Muscle layer of duodenum (tissue), 2 donors: ENCODE measurements around the gene DUOX1.
"Not testable (repeated sequence)": the region's sequence is repeated elsewhere in the genome, so short reads cannot be mapped to it uniquely, and the experiment has no call there.

Experiments used
- H3K27ac ChIP-seq: one replicate; pipeline ENCODE4 v1.7.0; 2013; ENCODE audit warnings: mild to moderate bottlenecking, low read length
- H3K27me3 ChIP-seq: one replicate; pipeline ENCODE4 v1.7.0; 2013; ENCODE audit warnings: low read depth, mild to moderate bottlenecking, control low read depth, low read length
- H3K36me3 ChIP-seq, 2 donors: one replicate each; pipeline ENCODE4 v1.7.0; 2013; ENCODE audit warnings: low read length in 2 of 2, control low read depth in 1 of 2, mild to moderate bottlenecking in 1 of 2; ENCODE audit not compliant: insufficient read depth in 2 of 2, control insufficient read depth in 1 of 2
- H3K4me1 ChIP-seq, 2 donors: one replicate each; pipeline ENCODE4 v1.7.0; 2013; ENCODE audit warnings: low read length in 2 of 2, mild to moderate bottlenecking in 2 of 2, control low read depth in 1 of 2, moderate library complexity in 1 of 2; ENCODE audit not compliant: insufficient read depth in 2 of 2, control insufficient read depth in 1 of 2
- H3K4me3 ChIP-seq, 2 donors: one replicate each; pipeline ENCODE4 v1.7.0; 2013; ENCODE audit warnings: low read length in 2 of 2, low read depth in 1 of 2, mild to moderate bottlenecking in 1 of 2
- H3K9me3 ChIP-seq, 2 donors: one replicate each; pipeline ENCODE4 v1.7.0; 2013; ENCODE audit warnings: low read length in 2 of 2, control low read depth in 1 of 2, mild to moderate bottlenecking in 1 of 2; ENCODE audit not compliant: control insufficient read depth in 1 of 2
- donor health status: healthy.

DUOX1 gene

DNA sequence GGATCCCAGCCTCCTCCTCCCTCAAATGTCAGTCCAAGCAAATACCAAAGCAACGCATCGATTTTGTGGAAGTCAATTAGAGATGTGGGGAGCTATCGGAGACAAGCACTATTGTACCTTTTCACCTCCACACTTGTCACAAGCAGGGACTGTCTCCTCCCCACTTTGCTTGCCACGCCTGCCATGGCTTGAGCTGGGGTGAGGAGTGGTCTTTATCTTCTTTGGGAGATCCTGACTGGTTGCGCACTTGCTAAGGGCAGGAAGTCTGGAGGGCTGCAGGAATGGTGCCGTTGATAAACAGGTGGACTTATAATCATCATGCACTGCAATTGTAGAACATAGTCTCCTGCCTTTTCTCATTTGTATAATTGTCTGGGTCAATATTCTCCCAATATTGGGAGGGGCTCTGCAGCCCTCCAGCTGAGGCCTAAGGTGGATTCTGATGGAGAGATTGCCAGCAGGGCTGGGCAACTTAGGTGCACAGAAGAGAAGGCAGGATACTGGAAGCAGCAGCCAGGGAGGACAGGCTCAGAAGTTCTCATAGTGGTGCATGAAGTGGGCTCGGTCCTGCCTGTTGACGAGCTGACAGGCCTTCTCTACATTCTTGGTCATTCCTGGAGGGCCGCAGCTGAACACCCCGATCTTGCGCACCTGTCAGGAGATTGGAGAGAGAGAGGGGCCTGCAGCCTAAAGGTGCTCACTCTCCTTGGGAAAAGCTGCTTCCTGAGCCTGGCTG, 36.0 kb upstream of the DUOX1 start:
- H3K36me3 ChIP-seq = no peaks in the 10 kb centered on the region
- no peaks in the 10 kb centered on the region for H3K4me1 ChIP-seq
- H3K9me3 ChIP-seq = no peaks in the 10 kb centered on the region
- no peaks in the 10 kb centered on the region for H3K27me3 ChIP-seq
- H3K4me3 ChIP-seq = no peak overlapping the region
- H3K27ac ChIP-seq = no peak overlapping the region

DNA sequence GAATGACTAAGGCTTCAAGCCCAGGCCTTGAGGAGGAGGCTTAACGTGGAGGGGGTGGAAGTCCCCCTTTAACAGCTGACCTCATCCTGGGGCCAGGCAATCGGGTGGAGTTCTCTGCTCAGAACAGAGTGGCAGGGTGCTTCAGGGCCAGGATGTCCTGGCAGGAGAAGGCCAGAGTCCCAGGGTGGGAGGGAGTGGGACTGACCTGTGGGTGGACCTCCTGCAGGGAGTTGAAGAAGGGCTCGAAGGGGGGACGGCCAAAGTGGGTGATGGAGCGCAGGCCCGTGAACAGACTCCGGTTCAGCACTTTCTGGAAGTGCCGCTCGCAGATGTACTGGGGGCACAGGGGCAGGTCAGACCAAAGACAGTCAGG, 35.5 kb upstream of the DUOX1 start:
- Histone ChIP-seq H3K9me3 (no peaks in the 10 kb centered on the region), H3K27me3 (no peaks in the 10 kb centered on the region), H3K27ac (no peak overlapping the region), H3K4me1 (no peaks in the 10 kb centered on the region), H3K36me3 (no peaks in the 10 kb centered on the region), H3K4me3 (no peak overlapping the region)

DNA sequence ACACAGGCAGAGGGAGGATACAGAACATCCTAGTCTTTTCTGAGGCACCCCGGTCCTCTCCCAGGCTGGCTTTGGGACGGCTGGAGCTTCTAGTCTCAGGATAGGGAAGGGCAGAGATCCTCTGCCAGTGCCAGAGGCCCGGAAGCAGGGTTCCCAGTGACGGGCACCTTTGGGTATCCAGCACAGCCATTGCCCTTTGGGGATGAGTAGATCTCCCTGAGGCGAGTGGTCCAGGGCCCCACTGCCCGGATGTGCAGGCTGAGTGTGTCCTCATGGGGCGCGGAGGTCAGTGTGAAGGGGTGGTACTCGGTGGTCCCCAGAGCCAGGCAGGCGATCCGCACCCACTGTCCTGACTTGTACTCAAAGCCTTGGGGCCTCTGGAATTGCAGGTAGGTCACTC, 34.1 kb upstream of the DUOX1 start:
- no peak overlapping the region for H3K27ac ChIP-seq
- no peaks in the 10 kb centered on the region for H3K27me3 ChIP-seq
- H3K4me3 ChIP-seq = no peak overlapping the region
- no peaks in the 10 kb centered on the region for H3K9me3 ChIP-seq
- H3K4me1 ChIP-seq = no peaks in the 10 kb centered on the region
- no peaks in the 10 kb centered on the region for H3K36me3 ChIP-seq

DNA sequence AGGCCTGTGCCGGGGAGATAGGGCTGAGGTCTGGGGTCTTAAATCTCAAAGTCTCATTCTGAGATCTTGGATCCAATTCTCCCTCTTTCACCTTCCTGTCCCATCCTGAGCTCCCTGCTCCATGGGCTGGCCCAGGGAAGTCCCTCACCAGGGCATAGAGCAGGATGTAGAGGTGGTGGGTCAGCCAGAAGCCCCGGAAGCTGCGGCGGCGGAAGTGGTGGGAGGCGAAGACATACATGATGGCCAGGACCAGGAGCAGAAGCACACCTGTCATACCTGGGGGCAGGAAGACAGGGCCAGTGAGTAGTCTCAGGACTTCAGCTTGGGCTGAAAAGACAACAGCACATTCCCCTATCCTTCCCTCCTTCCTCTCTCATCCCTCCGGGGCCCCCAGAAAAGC, 32.3 kb upstream of the DUOX1 start:
- Histone ChIP-seq H3K4me3 (no peak overlapping the region), H3K9me3 (no peaks in the 10 kb centered on the region), H3K27ac (no peak overlapping the region), H3K4me1 (no peaks in the 10 kb centered on the region), H3K36me3 (no peaks in the 10 kb centered on the region), H3K27me3 (no peaks in the 10 kb centered on the region)

DNA sequence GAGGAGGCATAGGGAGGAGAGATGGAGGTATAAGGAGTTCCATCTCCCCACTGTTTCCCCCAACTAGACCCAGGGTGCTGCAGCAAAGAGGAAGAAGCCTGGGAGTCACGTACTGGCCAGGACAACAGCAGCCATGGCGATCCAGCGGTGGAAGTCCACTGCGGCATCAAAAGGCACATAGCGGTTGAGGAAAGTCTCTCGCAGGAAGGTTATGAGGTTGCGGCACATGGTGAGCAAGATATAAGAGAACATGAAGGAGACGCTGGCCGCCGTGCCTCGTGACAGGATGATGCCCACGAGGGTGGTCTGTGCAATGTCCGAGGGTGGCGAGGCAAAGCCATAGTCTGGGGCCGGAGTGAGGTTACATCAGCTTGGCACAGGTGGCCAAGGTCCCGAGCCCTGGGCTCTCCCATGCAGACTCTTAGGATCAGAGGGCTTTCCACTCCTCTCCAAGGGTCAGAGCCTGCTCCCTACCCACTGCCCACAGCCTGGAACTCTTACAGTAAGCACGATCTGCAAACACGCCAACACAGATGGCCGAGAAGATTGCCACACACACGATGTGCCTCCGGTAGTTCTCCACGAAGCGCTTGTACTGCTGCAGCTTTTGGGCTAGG, 30.1 kb upstream of the DUOX1 start:
- H3K9me3 ChIP-seq = no peaks in the 10 kb centered on the region
- H3K36me3 ChIP-seq = no peaks in the 10 kb centered on the region
- no peaks in the 10 kb centered on the region for H3K27me3 ChIP-seq
- no peak overlapping the region for H3K4me3 ChIP-seq
- no peaks in the 10 kb centered on the region for H3K4me1 ChIP-seq
- no peak overlapping the region for H3K27ac ChIP-seq

DNA sequence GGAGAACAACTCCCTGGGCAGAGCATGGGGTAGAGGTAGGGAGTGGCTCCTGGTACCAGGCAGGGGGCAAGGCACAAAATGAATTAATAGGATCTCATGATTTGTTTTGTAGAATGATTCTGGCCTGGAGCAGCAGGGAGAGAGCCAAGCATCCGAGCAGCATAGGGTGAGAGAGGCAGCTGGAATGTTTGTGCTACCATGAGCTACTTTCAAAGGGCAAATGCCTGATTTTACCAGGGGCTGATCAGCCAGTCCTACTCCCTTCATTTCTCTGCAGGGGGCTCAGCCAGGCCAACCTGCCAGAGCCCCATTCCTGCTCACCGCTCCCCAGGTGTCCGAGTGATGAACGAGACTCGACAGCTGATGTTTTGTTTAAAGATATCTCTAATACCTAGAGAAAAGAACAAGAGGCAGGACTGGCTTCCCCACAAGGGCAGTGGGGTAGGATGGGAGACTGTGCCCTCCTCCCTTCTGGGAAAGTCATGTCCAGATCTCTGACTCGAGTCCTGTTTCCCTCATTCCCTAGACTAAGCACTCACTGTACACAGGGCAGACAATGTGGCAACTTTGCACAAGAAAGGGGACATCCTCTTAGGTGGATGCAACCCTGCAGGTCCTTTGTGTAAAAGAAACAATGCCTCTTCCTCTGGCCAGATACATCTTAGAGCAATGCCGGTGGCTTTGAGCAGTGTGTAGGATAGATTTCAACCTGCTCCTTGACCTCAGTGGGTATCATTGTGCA, 28.7 kb upstream of the DUOX1 start:
- Histone ChIP-seq H3K36me3 (no peaks in the 10 kb centered on the region), H3K4me3 (no peak overlapping the region), H3K4me1 (no peaks in the 10 kb centered on the region), H3K27me3 (no peaks in the 10 kb centered on the region), H3K27ac (no peak overlapping the region), H3K9me3 (no peaks in the 10 kb centered on the region)

DNA sequence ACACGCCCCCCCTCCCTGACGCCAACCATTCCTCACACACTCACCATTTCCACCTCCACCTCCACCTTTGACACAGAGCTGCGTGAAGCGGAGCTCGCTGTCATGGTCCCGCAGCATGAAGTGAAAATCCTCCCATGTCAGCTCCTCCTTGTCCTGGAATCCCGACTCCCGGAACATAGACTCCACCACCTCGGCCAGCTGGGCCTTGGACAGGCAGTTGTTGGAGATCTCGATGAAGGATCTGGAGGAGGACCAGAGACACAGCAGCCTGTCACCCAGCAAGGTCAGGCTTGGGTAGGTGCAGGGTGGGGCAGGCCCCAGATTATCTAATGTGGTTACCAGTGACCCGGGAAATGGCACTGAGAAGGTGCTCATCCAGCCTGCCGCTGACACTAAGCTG, 28.0 kb upstream of the DUOX1 start:
- no peaks in the 10 kb centered on the region for H3K4me1 ChIP-seq
- H3K27me3 ChIP-seq = no peaks in the 10 kb centered on the region
- no peaks in the 10 kb centered on the region for H3K36me3 ChIP-seq
- no peak overlapping the region for H3K4me3 ChIP-seq
- H3K9me3 ChIP-seq = no peaks in the 10 kb centered on the region
- no peak overlapping the region for H3K27ac ChIP-seq

DNA sequence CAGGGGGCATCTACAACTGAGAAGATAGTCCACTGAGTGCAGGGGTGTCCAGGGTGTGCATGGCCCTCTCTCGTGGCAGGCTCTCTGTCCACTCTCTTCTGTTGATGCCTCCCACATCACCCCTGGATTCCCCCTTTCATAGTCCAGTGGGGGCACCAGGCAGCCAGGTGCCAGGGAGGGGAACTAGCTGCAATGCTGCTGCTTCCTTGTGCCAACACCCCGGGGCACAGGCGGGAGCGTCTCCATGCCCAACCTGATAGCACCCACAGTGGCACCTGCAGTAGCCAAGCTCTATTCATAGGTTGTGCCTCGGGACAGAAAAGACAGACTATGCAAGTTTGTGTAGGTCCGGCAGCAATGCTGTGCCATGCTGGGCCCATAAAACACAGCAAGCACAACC, 27.6 kb upstream of the DUOX1 start:
- H3K4me3 ChIP-seq = no peak overlapping the region
- no peak overlapping the region for H3K27ac ChIP-seq
- H3K36me3 ChIP-seq = no peaks in the 10 kb centered on the region
- H3K4me1 ChIP-seq = no peaks in the 10 kb centered on the region
- no peaks in the 10 kb centered on the region for H3K9me3 ChIP-seq
- no peaks in the 10 kb centered on the region for H3K27me3 ChIP-seq

DNA sequence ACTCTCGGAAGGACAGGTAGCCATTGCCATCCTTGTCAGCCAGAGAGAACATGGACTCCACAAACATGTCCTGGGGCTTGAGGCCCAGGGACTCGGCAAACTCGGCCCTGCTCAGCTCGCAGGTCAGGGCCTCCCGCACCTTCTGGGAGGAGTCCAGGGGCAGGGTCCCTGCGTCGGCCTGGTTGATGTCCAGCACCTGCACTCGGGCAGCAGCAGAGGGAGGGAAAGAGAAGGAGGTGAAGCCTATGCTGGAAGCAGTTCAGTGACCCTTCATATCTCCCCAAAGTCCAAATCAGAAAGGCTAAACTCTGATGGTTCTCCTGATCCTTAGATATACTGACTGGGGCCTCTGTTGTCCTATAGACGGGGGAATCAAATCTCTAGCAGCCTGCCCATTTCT, 25.6 kb upstream of the DUOX1 start:
- not testable (repeated sequence) for H3K4me1 ChIP-seq, H3K4me3 ChIP-seq, H3K27ac ChIP-seq, H3K9me3 ChIP-seq, H3K36me3 ChIP-seq, H3K27me3 ChIP-seq

DNA sequence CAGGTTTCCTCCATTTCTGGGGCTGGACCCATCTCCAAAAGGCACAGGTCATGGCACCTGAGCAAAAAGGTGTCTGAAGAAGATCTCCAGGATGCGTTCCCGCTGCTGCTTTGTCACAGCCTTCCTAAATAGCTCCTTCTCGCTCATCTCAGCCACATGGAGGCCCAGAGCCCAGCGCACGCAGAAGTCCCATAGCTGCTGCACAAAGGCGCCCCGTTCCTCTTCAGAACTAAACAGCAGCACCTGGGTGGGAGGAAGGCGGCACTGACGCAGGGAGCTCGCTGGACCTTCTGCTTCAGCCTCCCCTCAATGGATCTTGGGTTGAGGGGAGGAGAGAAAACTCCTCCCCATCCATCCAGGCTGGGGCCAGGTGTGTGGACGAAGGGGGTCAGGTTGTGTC, 24.2 kb upstream of the DUOX1 start:
- no peak overlapping the region for H3K4me3 ChIP-seq
- H3K4me1 ChIP-seq = no peaks in the 10 kb centered on the region
- H3K27me3 ChIP-seq = peaks cover 15% of the 10 kb centered on the region
- H3K9me3 ChIP-seq = no peaks in the 10 kb centered on the region
- H3K36me3 ChIP-seq = no peaks in the 10 kb centered on the region
- H3K27ac ChIP-seq = no peak overlapping the region

DNA sequence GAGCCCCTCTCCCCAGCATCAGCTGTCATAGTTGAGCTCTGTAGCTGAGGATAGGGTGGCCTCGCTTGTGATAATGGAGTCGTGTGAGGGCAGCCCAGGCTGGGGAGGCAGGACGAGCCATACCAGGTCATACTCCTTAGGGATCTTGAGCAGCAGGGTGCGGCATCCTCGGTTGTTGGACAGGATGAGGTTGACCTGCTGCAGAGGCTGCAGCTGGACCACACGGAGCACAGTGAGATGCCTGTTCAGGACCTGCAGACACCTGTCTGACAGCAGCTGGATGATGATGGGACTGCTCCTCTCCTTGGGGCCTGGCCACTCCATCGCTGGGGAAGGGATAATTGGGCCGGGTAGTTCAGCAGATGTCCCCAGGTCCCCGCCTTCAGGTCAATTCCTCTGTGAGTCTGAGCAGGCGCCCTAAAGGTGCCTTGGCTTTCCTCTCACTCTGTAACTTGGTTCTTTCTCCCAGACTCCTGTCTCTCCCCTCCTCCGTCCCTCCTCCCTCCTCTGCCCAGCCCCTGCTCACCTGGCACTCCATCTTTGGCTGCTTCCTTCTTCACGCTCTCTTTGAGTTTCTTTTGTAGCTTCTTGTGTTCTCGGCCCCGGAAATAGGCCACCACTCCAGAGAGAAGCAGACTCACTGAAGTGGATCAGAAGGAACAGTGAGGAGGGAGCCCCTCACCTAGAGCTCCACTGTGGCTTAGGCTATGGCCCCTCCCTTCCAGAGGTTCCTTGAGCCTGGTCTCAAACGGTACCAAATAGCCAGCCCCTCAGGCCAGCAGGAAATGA, 23.6 kb upstream of the DUOX1 start:
- Histone ChIP-seq H3K27ac (no peak overlapping the region), H3K27me3 (peaks cover 16% of the 10 kb centered on the region)

More for the DNA sequence above, 23.6 kb upstream of the DUOX1 start:
- H3K4me3 ChIP-seq = no peak overlapping the region
- H3K9me3 ChIP-seq = no peaks in the 10 kb centered on the region
- H3K4me1 ChIP-seq = no peaks in the 10 kb centered on the region
- H3K36me3 ChIP-seq = no peaks in the 10 kb centered on the region
